Progenitor cell of endocrine pancreas (in vitro differentiated cells): ENCODE results near the gene CHRDL2. TPM values are rescaled to one million over a fixed set of nuclear protein-coding genes. Genes with fewer than 3 reads are reported as not detected.

Experiments used
- DNase-seq: peaks from one replicate; pipeline ENCODE4 v3.0.0; 2021; ENCODE audit warnings: low spot score; ENCODE audit not compliant: unreplicated experiment
- H3K27ac Mint-ChIP-seq: 2 replicates; pipeline ENCODE4 v1.8.0; 2021; ENCODE audit warnings: mild to moderate bottlenecking, moderate library complexity, mixed read lengths
- H3K27me3 Mint-ChIP-seq: 2 replicates; pipeline ENCODE4 v1.8.0; 2021; ENCODE audit warnings: mixed read lengths
- H3K36me3 Mint-ChIP-seq: 2 replicates; pipeline ENCODE4 v1.8.0; 2022; ENCODE audit warnings: mixed read lengths; ENCODE audit not compliant: insufficient read depth
- H3K4me1 Mint-ChIP-seq: 2 replicates; pipeline ENCODE4 v1.8.0; 2021; ENCODE audit warnings: low read depth, mixed read lengths
- H3K4me3 Mint-ChIP-seq: 2 replicates; pipeline ENCODE4 v1.8.0; 2021; ENCODE audit warnings: low read depth, mild to moderate bottlenecking, moderate library complexity, mixed read lengths
- H3K9me3 Mint-ChIP-seq: 2 replicates; pipeline ENCODE4 v1.8.0; 2021; ENCODE audit warnings: low read depth, mixed read lengths
- total RNA-seq: library from RNA; stranded (reverse); gene quantifications from 2 replicates; pipeline ENCODE4 v1.2.1, GENCODE V29; 2021
- TF ChIP-seq, protein P1 (sequence below): fragments of 200-600 bp; sonication (generic); IDR thresholded peaks from one replicate; pipeline ENCODE4 v1.5.0; 2021; ENCODE audit warnings: antibody characterized with exemption, mild to moderate bottlenecking; ENCODE audit not compliant: unreplicated experiment

The CHRDL2 gene
- total RNA-seq, 1 donor from 2014 or later = 2.5 TPM

DNA sequence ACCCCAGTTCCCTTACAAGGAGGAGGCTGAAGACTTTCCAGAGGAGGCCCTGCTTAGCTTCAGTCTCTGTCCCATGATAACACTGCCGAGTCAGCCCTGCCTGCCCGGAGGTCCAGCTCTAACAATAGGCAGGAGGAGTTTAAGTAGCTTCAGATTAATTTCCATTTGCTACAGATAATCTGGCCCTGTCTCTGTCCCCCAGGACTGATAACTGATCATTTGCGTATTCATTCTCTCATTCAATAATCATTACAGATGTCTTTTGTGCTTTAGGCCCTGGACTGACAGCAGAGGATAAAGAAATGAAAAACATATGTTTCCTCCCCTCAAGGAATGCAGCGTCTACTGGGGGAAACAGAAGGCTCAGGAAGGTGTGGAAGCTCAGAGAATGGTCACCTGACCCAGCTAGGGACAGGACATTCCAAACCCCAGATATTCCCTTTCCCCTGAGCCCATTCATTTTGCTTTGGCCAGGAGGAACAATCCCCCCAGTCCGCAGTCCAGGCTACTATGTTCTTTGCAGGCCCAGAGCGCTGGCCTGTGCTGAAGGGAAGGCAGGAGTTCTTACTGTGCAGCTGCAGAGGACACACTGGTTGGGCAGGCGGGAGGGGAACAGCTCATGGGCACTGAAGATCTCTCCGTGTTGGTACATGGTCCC, 20.8 kb downstream of the CHRDL2 start:
- H3K4me3 Mint-ChIP-seq = no peak overlapping the region
- no peaks in the 10 kb centered on the region for H3K36me3 Mint-ChIP-seq
- no peaks in the 10 kb centered on the region for H3K9me3 Mint-ChIP-seq
- H3K27me3 Mint-ChIP-seq = peaks cover 20% of the 10 kb centered on the region
- H3K4me1 Mint-ChIP-seq = peaks cover 12% of the 10 kb centered on the region
- peak overlapping the region; percentile 78 for H3K27ac Mint-ChIP-seq
- no peak for DNase-seq
- TF ChIP-seq, protein P1, sequence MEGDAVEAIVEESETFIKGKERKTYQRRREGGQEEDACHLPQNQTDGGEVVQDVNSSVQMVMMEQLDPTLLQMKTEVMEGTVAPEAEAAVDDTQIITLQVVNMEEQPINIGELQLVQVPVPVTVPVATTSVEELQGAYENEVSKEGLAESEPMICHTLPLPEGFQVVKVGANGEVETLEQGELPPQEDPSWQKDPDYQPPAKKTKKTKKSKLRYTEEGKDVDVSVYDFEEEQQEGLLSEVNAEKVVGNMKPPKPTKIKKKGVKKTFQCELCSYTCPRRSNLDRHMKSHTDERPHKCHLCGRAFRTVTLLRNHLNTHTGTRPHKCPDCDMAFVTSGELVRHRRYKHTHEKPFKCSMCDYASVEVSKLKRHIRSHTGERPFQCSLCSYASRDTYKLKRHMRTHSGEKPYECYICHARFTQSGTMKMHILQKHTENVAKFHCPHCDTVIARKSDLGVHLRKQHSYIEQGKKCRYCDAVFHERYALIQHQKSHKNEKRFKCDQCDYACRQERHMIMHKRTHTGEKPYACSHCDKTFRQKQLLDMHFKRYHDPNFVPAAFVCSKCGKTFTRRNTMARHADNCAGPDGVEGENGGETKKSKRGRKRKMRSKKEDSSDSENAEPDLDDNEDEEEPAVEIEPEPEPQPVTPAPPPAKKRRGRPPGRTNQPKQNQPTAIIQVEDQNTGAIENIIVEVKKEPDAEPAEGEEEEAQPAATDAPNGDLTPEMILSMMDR = no peak

GRCh38 chr11:74709175-74709574, 22.1 kb downstream of the CHRDL2 start:
- H3K36me3 Mint-ChIP-seq = no peaks in the 10 kb centered on the region
- H3K4me3 Mint-ChIP-seq = no peak overlapping the region
- H3K9me3 Mint-ChIP-seq = no peaks in the 10 kb centered on the region
- TF ChIP-seq, protein P1 = no peak
- H3K27ac Mint-ChIP-seq = no peak overlapping the region
- DNase-seq = no peak
- H3K4me1 Mint-ChIP-seq = peaks cover 12% of the 10 kb centered on the region
- H3K27me3 Mint-ChIP-seq = peaks cover 15% of the 10 kb centered on the region

GRCh38 chr11:74707602-74708510, 23.4 kb downstream of the CHRDL2 start:
- Mint-ChIP-seq H3K4me1 (peaks cover 12% of the 10 kb centered on the region), H3K4me3 (no peak overlapping the region), H3K9me3 (no peaks in the 10 kb centered on the region), H3K27me3 (peaks cover 14% of the 10 kb centered on the region), H3K27ac (no peak overlapping the region), H3K36me3 (no peaks in the 10 kb centered on the region)
- DNase-seq = no peak
- TF ChIP-seq, protein P1 = no peak

GRCh38 chr11:74707182-74707581, 24.0 kb downstream of the CHRDL2 start:
- no peaks in the 10 kb centered on the region for H3K9me3 Mint-ChIP-seq
- H3K4me1 Mint-ChIP-seq = peaks cover 12% of the 10 kb centered on the region
- DNase-seq = no peak
- no peaks in the 10 kb centered on the region for H3K36me3 Mint-ChIP-seq
- TF ChIP-seq, protein P1 = no peak
- H3K4me3 Mint-ChIP-seq = no peak overlapping the region
- H3K27ac Mint-ChIP-seq = no peak overlapping the region
- H3K27me3 Mint-ChIP-seq = peaks cover 11% of the 10 kb centered on the region

DNA sequence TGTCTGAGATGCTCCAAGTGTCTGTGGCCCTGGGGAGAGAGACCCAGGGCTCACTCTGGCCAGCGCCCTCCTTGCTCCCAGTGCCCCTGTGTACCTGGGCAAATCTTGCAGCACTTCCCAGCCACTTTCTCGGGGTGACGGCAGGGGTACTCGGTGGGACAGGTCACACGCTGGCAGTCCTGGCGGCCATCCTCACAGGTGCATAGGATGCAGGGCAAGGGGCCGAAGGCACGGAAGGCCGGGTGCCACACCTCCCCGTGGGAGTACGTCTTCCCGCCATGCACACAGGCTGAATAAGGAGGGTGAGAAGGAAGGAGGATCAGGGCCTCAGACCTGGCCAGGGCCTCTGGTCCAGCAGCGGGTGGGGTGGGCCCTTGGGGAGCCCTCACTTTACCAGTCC, 28.0 kb downstream of the CHRDL2 start:
- TF ChIP-seq, protein P1 = no peak
- no peaks in the 10 kb centered on the region for H3K36me3 Mint-ChIP-seq
- no peaks in the 10 kb centered on the region for H3K4me1 Mint-ChIP-seq
- no peak overlapping the region for H3K27ac Mint-ChIP-seq
- no peak overlapping the region for H3K4me3 Mint-ChIP-seq
- no peaks in the 10 kb centered on the region for H3K9me3 Mint-ChIP-seq
- DNase-seq = no peak
- H3K27me3 Mint-ChIP-seq = peaks cover 11% of the 10 kb centered on the region
